Metanephros (tissue), 2 donors: ENCODE data around the gene PET100. TPM values are rescaled to one million over a fixed set of nuclear protein-coding genes. Genes with fewer than 3 reads are reported as not detected.

ENCODE experiments used
- small RNA-seq: library from RNA; depleted of rRNA; stranded (forward); fragments of <200 nt; gene quantifications from one replicate; pipeline ENCODE3, GENCODE V24; 2014; ENCODE audit warnings: low replicate concordance
- total RNA-seq: library from RNA; depleted of rRNA; stranded (reverse); fragments of >200 nt; gene quantifications from one replicate; pipeline ENCODE4 v1.2.3, GENCODE V29; 2014

Gene PET100
- 22.0 TPM for total RNA-seq

DNA sequence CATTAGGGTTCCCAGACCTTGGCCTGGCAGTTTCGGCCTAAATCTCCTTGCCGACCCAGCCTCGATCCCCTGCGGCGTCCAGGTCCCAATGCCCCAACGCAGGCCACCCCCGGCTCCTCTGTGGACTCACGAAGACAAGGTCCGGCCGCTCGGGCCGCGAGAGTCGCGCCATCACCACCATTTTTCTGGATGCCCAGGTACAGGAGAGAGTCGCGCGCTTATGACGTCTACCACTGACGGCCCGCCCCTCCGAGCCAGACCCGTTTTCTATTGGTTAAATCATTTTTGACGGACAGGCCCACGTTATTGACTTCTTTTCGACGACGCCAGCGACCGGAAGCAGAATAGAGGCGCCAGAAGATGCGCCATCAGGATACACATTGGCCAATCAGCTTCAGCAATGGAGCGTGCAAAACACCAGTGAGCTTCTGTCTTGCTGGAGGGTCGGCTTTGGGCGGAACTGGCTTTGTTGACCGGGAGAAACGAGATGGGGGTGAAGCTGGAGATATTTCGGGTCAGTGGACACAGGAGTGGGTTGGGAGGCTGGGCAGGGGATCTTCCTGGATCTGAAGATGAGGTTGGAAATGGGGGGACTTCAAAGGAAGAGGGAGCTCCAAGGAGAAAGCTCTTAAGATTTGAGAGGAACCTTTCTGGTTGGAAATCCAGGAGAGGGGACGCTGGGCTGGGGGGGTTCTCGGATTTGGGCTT, at the start of gene PET100, which contains the start of gene XAB2:
PET100 (plus strand) TSS at position 447 of the 708 bp plus-strand sequence; CDS start at position 488, 41 bp downstream.
XAB2 (minus strand) TSS at position 199 of the 708 bp plus-strand sequence; CDS start at position 181, 18 bp downstream.

GRCh38 chr19:7595466-7596133, 34.0 kb upstream of the PET100 start, which contains the start of gene CAMSAP3:
TSS of gene CAMSAP3 (plus strand) at chr19:7595863. CDS start at chr19:7596003, 140 bp downstream.

DNA sequence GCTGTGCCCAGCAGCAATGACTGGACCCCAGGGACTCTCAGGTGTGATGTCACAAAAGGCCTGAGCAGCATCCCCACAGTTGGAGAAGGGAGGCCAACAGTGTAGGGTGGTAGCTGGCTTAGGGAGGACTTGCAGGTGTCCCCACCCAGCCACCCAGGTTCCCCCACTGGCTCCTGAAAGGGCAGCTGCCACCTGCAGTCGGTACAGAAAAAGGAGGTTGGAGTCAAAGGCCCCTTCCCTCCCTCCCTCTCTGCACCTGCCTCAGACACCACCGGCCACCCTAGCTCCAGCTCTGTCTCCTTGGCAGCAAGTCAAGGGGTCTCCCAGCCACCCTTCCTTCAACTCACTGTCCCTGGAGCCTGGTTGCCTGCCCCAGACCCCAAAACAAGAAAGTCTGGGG, 4.1 kb downstream of the PET100 start, which contains the start of gene PCP2:
PCP2 (minus strand) TSS at position 22 of the 400 bp plus-strand sequence. CDS start 262 bp downstream, outside the sequence.

DNA sequence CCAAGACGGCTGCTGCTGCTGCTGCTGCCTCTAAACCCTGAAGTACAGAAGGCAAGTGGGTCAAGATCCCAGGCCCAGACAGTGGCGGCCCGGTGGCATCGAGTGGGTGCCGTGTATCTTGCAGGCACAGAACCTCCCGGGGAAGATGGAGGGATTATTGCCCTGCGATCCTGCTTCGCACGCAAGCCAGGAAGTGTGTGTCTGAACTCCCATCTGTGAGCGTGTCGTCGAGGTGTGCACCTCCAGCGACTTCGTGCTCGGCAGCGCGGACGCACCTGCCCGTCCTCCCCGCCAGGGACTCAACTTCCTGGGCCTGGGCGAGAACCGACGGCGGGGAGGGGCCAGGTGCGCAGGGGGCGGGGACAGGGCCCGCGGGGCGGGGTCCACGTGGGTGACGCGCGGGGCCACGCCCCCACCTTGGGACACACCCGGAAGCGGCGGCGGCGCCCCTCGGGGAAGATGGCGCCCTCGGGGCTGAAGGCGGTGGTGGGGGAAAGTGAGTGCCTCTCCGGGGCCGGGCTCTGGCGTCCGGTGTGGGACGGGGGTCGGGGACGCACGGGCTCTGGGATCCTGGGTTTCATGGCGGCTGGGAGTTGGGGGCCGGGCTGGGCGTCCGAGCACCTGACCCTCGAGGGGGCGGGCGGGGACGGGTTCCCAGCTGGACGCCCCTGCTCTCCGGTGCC, 7.2 kb downstream of the PET100 start, which contains the start of gene STXBP2:
STXBP2 (plus strand) TSS at position 420 of the 683 bp plus-strand sequence; CDS start at position 460, 40 bp downstream.

DNA sequence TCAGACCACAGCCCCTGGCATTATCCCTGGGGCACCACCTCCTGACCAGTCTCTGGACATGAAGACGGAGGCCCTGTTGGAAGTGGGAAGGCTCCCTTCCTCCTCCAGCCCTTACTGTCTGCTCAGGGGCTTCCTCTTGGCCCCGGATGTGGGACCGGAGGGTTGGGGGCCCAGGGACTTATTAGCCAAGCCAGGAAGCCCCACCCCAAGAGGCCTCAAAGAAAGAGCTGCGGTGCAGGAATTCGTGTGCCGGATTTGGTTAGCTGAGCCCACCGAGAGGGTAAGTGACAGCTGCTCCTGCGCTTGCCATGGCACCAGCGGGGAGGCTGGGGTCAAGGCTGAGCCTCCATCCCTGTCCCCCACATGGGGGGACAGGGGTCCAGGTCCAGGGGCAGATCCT, 39.2 kb downstream of the PET100 start, which contains the start of gene RETN:
RETN (plus strand) TSS at position 208 of the 400 bp plus-strand sequence. CDS start 278 bp downstream, outside the sequence.

GRCh38 chr19:7676854-7677253, 47.3 kb downstream of the PET100 start, which contains the start of gene MCEMP1:
TSS of gene MCEMP1 (plus strand) at chr19:7677090. CDS start at chr19:7677121, 31 bp downstream.

DNA sequence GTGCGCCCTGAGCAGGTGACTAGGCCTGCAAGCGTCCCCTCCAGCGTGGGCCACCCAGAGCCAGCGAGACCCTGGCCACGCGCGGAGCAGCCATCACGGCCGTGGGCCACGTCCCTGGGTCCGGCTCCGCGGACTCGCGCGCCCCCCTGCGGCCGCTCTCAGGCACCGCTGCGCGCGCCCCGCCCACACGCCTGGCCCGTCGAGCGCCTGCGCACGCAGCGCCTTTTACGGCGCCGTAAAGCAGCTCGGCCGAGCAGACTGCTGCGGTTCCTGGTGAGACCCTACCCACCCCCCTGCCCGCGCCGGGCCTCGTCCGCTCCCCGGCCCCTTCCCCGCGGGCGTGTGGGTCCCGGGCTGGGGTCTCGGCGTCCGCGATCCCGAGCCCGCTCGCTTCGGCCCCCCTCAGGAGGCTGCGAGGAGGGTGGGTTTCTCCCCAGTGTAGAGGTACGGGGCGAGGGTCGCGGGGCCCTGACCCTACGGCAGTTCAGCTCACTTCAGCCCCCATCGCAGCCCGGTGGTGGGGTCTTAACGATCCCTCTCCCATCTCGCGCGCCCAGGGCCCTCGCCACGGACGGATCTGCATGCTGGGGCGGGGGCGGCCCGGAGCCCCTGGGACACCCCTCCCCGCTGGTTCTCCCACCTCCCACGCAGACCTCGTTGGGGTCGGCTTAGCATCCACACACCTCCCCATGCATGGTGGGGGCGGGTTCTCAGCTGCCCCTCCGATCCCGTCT, 51.2 kb downstream of the PET100 start, which contains the start of gene TRAPPC5:
TRAPPC5 (plus strand) TSS at position 228 of the 734 bp plus-strand sequence. CDS start 1,421 bp downstream, outside the sequence.

Small RNAs within 50 kb of the gene (small RNA-seq; reads per million reads assigned to genes)
- not detected for gene MIR6792

Other genes starting within 250 kb of the PET100 start
- 4.7 TPM for gene PEX11G, start 140.8 kb upstream of the PET100 start, total RNA-seq
- gene ZNF358, start 113.7 kb upstream of the PET100 start, total RNA-seq: 34.9 TPM
- gene MCOLN1, start 107.2 kb upstream of the PET100 start, total RNA-seq: 21.1 TPM
- 52.2 TPM for gene PNPLA6, start 94.1 kb upstream of the PET100 start, total RNA-seq
- gene CAMSAP3, start 33.9 kb upstream of the PET100 start, total RNA-seq: 13.0 TPM
- gene XAB2, start 248 bp upstream of the PET100 start, total RNA-seq: 61.0 TPM
- not detected for gene PCP2, start 3.9 kb downstream of the PET100 start, total RNA-seq
- gene STXBP2, start 7.3 kb downstream of the PET100 start, total RNA-seq: 55.6 TPM
- 6.5 TPM for gene RETN, start 39.3 kb downstream of the PET100 start, total RNA-seq
- 0.64 TPM for gene MCEMP1, start 47.3 kb downstream of the PET100 start, total RNA-seq
- 66.3 TPM for gene TRAPPC5, start 51.0 kb downstream of the PET100 start, total RNA-seq
- gene FCER2, start 72.3 kb downstream of the PET100 start, total RNA-seq: 0.23 TPM
- gene CLEC4G, start 102.3 kb downstream of the PET100 start, total RNA-seq: 0.29 TPM
- gene CD209, start 117.7 kb downstream of the PET100 start, total RNA-seq: 4.8 TPM
- 2.7 TPM for gene CLEC4M, start 133.4 kb downstream of the PET100 start, total RNA-seq
- gene EVI5L, start 200.4 kb downstream of the PET100 start, total RNA-seq: 15.4 TPM
- 1.9 TPM for gene PRR36, start 244.6 kb downstream of the PET100 start, total RNA-seq